ENCODE measurements around the gene VKORC1L1. TPM values are rescaled to one million over a fixed set of nuclear protein-coding genes. Genes with fewer than 3 reads are reported as not detected.
"Not testable (repeated sequence)": the region's sequence is repeated elsewhere in the genome, so short reads cannot be mapped to it uniquely, and the experiment has no call there.

The VKORC1L1 gene
- total and polyA plus RNA-seq, 12 donors: 3.7 to 47.7 (median 12.0) TPM

- H3K27me3 ChIP-seq; intact Hi-C loops (cut with DNase I); H3K9me3 ChIP-seq (replicated peaks in 1 of 3); H3K27ac ChIP-seq; H3K4me3 ChIP-seq; DNase-seq; H3K36me3 ChIP-seq (replicated peaks in 1 of 2): not testable (repeated sequence)
- 97 to 100% (median 98%) methylated on average over 2 of the region's 2 CpGs for WGBS, 4 donors
- H3K4me1 ChIP-seq (replicated peaks in 1 of 2): peaks cover 0 to 11% of the 10 kb centered on the region in 2 donors
Observed at GRCh38 chr7:65889722-65890121, 16.8 kb downstream of the VKORC1L1 start.

GRCh38 chr7:65892161-65892560 is 19.3 kb downstream of the VKORC1L1 start:
- intact Hi-C loops (cut with DNase I): no loop called here
- Histone ChIP-seq H3K36me3 (replicated peaks in 1 of 2) (no peaks in the 10 kb centered on the region), H3K9me3 (replicated peaks in 1 of 3) (no peaks in the 10 kb centered on the region), H3K27ac (no peak overlapping the region), H3K4me1 (replicated peaks in 1 of 2) (peaks cover 0 to 11% of the 10 kb centered on the region in 2 donors), H3K4me3 (no peak overlapping the region), H3K27me3 (no peaks in the 10 kb centered on the region)
- WGBS, 4 donors: 74 to 87% (median 76%) methylated on average over 5 of the region's 5 CpGs
- no peak for TF ChIP-seq POLR2A (IDR thresholded peaks at IDR 0.05)
- TF ChIP-seq CTCF (IDR thresholded peaks at IDR 0.05): no peak
- no peak for DNase-seq

- no peak for TF ChIP-seq CTCF (IDR thresholded peaks at IDR 0.05)
- no peak for TF ChIP-seq POLR2A (IDR thresholded peaks at IDR 0.05)
- 59 to 78% (median 66%) methylated on average over 1 of the region's 1 CpG for WGBS, 4 donors
- H3K9me3 ChIP-seq (replicated peaks in 1 of 3): no peaks in the 10 kb centered on the region
- H3K27ac ChIP-seq: no peak overlapping the region
- H3K27me3 ChIP-seq: no peaks in the 10 kb centered on the region
- peaks cover 0 to 11% of the 10 kb centered on the region in 2 donors for H3K4me1 ChIP-seq (replicated peaks in 1 of 2)
- H3K36me3 ChIP-seq (replicated peaks in 1 of 2): no peaks in the 10 kb centered on the region
- intact Hi-C loops (cut with DNase I): no loop called here
- DNase-seq: peak in 2 of 7 donors; percentile 8 to 31
- no peak overlapping the region for H3K4me3 ChIP-seq
Observed at GRCh38 chr7:65892835-65893234, 20.0 kb downstream of the VKORC1L1 start.

- TF ChIP-seq CTCF (IDR thresholded peaks at IDR 0.05): no peak
- TF ChIP-seq POLR2A (IDR thresholded peaks at IDR 0.05): no peak
- intact Hi-C loops (cut with DNase I): no loop called here
- Histone ChIP-seq H3K9me3 (replicated peaks in 1 of 3) (no peaks in the 10 kb centered on the region), H3K4me1 (replicated peaks in 1 of 2) (peaks cover 4 to 24% of the 10 kb centered on the region in 2 donors), H3K27ac (no peak overlapping the region), H3K27me3 (no peaks in the 10 kb centered on the region), H3K36me3 (replicated peaks in 1 of 2) (no peaks in the 10 kb centered on the region), H3K4me3 (no peak overlapping the region)
- 88 to 96% (median 91%) methylated on average over 4 of the region's 4 CpGs for WGBS, 4 donors
- DNase-seq: no peak
Observed at GRCh38 chr7:65896279-65896870, 23.5 kb downstream of the VKORC1L1 start.

- H3K4me3 ChIP-seq; intact Hi-C loops (cut with DNase I); H3K36me3 ChIP-seq (replicated peaks in 1 of 2); H3K27ac ChIP-seq; DNase-seq; H3K9me3 ChIP-seq (replicated peaks in 1 of 3); H3K27me3 ChIP-seq: not testable (repeated sequence)
- peaks cover 4 to 24% of the 10 kb centered on the region in 2 donors for H3K4me1 ChIP-seq (replicated peaks in 1 of 2)
- 97 to 100% (median 98%) methylated on average over 3 of the region's 3 CpGs for WGBS, 4 donors
Observed at GRCh38 chr7:65897289-65897688, 24.4 kb downstream of the VKORC1L1 start.

GRCh38 chr7:65898677-65899447 is 26.0 kb downstream of the VKORC1L1 start:
- peak overlapping the region in 3 of 5 donors; percentile 16 to 32 (median 18) for H3K27ac ChIP-seq
- H3K4me3 ChIP-seq; H3K27me3 ChIP-seq; intact Hi-C loops (cut with DNase I); H3K36me3 ChIP-seq (replicated peaks in 1 of 2); H3K9me3 ChIP-seq (replicated peaks in 1 of 3): not testable (repeated sequence)
- peaks cover 4 to 13% of the 10 kb centered on the region in 2 donors for H3K4me1 ChIP-seq (replicated peaks in 1 of 2)
- DNase-seq: peak; percentile 24 to 74 (median 48)
- 42 to 63% (median 50%) methylated on average over 2 of the region's 2 CpGs for WGBS, 4 donors

All from adrenal gland (tissue), 12 donors.